LNCAP (cell line): ENCODE data around the gene HPCA.

Experiments
- CTCF ChIP-seq: fragments of 450-650 bp; IDR thresholded peaks from 2 replicates; pipeline ENCODE4 v1.5.1; 2017; ENCODE audit warnings: mild to moderate bottlenecking

The HPCA gene

GRCh38 chr1:32898056-32898455 lies 11.8 kb downstream of the HPCA start:
- TF ChIP-seq CTCF, result no peak

- no peak for TF ChIP-seq CTCF
Measured at GRCh38 chr1:32898958-32899357, 12.7 kb downstream of the HPCA start.

GRCh38 chr1:32899586-32900296 lies 13.4 kb downstream of the HPCA start:
- no peak for TF ChIP-seq CTCF

- no peak for TF ChIP-seq CTCF
Measured at GRCh38 chr1:32900371-32900955, 14.2 kb downstream of the HPCA start.

- no peak for TF ChIP-seq CTCF
Measured at GRCh38 chr1:32900956-32901822, 14.9 kb downstream of the HPCA start, which contains the start of gene TMEM54. Gene TMEM54 (minus strand): TSS chr1:32901389. CDS start chr1:32901238, 151 bp downstream.

- no peak for TF ChIP-seq CTCF
Measured at GRCh38 chr1:32901823-32902534, 15.7 kb downstream of the HPCA start.

- no peak for TF ChIP-seq CTCF
Measured at GRCh38 chr1:32902535-32902920, 16.2 kb downstream of the HPCA start.
